Measurements from ENCODE around the gene VPS33B.
A peak's percentile ranks its signal among the peaks of the same experiment; 100 is the strongest.

VPS33B gene

DNA sequence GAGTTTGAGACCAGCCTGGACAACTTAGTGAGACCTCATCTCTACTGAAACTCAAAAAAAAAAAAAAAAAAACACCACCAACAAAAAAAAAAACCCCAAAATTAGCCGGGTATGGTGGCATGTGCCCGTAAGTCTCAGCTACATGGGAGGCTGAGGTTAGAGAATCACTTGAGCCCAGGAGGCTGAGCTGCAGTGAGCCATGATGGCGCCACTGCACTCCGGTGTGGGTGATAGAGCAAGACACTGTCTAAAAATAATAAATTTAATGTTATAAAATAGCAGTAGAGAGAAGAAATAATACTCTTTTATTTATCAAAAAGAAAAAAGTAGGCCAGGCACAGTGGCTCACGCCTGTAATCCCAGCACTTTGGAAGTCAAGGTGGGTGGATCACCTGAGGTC is 50.3 kb downstream of the VPS33B start:
- no peak for DNase-seq

DNA sequence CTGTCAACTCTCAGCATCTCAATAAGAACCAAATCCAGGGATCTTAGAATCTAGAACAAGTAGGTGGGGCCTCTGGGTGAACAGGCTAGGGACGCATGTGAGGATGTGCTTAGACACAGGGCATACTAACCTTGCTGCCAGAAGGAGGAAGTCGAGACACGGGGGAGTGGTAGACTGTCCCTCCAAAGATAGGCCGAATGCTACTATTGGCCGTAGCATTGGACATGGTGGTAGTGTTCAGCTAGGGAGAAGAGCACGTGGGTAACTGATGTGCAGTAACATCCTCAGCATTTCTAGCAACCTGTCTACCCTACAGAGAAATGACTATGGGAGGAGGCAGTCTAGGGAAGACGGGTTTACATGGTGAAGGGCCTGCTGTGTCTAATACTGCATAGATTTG is 52.1 kb downstream of the VPS33B start:
- DNase-seq, result no peak

DNA sequence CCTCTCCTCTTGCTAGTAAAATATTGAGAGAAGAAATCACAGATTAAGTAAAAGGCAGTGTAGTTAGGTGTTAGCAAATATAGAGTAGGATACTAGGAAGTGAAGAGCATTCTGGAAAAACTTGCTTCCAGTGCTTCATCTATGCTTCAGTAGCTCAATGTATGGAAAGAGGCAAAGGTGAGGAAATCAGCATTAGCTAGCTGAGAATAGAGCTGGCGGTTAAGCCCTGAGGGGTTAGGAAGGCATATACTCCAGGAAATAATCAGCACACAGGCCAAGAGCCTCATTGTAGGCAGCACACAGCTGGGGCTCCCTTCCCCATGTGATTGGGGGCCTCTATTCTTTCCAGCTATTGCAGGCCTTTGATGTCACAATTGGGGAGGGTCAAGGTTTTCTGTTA is 54.0 kb downstream of the VPS33B start:
- DNase-seq, result no peak

DNA sequence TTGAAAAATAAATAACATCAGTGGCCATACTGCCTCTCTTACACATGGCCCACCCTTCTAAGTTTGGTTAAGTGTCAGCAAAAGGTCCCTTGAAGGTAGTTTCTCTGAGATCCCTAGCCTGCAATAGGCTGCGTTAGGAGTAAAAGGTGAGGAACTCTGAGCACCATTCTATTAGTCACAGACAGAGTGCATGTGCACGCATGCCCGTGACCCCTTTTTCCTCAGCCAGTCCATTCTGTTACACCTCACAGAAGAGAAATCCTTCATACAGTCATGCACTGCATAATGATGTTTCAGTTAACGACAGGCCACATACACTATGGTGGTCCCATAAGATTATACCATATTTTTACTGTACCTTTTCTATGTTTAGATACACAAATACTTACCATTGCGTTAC is 55.2 kb downstream of the VPS33B start:
- DNase-seq, result no peak

DNA sequence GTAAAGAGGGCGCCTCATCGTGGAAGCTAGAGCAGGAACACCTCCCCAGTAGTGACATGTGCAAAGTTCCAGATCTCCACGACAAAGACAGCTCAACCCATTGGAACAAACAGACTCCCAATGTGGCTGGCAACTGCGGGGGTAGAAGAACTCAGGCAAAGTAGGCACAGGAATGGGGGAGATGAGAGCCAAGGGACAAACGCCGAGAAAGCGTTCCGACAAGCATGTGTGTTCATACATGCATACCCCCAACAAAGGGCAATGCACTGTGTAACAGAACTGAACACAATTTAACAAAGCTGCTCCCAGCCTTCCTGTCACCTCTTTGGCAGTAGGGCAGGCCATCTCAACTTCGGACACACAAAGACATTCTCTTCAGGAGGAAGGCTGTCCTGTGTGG is 56.1 kb downstream of the VPS33B start:
- no peak for DNase-seq

DNA sequence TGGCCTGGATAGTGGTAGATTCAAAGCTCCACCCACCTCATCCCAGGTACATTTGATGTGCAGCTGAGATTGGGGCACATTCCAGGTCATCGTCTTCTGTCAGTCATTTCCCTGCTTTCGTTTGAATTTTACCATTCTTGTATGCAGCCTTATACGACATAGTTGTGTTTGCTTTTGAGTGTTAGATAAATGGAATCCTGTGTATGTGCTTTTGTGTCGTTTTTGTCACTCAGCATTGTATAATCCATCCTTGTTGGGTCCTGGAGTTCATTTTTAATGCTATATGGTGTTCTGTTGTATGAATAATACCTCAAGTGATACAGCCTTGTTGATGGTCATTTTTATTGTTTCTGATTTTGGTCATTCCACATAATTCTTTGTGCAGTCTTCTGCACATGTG is 60.4 kb downstream of the VPS33B start:
- DNase-seq, result no peak

DNA sequence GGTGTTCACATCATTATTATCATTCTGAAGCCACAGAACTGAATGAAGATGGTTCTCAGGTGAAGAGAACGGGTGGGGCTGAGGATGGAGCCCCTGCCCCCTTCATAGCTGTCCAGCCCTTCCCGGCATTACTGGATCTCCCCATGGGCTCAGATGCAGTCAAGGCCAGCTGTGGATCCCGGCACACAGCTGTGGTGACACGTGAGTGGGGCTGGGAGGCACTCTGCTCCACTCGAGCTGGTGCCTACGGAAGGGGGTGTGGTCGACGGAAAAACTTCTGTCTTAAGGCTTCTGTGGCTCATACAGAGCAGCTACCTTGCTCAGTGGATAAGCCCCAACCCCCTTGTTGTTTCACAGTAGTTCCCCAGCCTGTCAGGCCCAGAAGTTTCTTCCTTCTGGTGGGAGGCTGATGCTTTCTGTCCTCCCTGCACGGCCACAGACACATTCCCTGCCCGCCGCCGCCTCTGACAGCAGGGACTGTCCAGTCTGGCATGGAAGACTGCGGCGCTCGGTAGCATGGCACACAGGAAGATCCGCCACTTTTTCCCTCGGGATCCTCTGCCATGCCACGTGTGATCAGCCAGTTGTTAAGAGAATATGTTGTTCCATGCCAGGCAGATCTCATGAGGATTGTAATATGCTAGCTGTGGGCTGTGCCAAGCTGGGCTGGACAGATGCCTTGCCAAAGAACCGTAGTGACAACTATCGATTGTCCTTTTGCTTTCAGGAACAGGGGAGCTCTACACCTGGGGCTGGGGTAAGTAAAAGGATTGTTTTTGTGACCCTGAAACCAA is 61.9 kb downstream of the VPS33B start:
- no peak for DNase-seq

DNA sequence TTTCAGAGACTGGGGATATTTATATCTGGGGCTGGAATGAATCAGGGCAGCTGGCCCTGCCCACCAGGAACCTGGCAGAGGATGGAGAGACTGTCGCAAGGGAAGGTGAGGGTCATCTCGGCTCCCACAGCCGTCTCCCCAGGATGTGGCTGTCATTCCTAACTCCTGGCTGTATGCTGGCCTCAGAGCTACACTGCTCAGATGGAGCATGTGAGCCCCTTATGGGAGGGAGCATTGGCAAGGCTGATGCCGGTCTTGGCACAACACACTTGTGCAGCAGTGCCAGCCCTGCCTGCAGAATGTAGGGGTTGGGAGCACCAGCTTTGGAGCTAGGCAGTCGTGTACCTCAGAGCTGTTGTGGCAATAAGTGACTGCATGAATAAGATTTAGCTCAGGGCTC is 62.5 kb downstream of the VPS33B start:
- DNase-seq, result no peak

DNA sequence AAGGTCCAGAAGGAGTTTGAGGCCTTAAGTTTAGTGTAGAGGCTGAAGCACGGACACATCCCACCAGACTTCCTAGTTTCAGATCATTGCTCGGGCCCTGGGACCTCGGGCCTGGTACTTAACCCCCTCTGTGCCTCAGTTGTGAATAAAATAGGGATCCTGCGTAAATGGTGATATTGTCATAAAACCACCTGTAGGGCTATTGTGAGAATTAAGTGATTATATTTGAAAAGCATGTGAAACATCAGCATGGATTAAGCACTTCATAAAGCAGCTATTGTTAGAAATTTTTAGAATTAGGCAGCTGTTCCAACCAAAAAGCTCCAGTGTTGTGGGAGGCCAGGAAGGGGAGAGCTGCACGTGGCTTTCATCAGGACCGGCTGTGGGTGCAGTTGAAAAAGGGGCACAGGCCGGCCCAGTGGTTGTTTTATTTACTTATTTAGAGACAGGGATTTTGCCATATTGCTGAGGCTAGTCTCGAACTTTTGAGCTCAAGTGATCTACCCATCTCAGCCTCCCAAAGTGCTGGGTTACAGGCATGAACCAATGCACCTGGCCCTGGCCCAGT is 63.3 kb downstream of the VPS33B start:
- DNase-seq, result no peak

DNA sequence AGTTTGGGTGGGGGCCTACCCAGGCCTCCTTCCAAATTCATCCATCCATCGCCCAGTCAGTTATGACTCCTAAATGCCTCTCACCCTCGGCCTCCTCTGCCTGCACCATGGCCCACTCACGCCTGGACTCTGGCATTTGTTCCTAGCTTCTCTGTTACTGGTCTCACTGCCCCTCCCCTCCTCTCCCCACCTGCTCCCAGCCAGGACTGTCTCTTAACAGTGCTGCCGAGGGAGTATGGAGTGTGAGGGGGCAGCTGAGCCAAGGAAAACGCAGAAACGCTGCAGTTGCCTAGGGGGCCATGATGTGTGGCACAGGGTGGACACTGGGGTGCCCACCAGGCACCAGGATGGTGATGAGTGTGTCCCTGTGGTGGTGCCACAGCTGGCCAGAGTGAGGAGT is 64.6 kb downstream of the VPS33B start:
- peak; percentile 62 for DNase-seq

DNA sequence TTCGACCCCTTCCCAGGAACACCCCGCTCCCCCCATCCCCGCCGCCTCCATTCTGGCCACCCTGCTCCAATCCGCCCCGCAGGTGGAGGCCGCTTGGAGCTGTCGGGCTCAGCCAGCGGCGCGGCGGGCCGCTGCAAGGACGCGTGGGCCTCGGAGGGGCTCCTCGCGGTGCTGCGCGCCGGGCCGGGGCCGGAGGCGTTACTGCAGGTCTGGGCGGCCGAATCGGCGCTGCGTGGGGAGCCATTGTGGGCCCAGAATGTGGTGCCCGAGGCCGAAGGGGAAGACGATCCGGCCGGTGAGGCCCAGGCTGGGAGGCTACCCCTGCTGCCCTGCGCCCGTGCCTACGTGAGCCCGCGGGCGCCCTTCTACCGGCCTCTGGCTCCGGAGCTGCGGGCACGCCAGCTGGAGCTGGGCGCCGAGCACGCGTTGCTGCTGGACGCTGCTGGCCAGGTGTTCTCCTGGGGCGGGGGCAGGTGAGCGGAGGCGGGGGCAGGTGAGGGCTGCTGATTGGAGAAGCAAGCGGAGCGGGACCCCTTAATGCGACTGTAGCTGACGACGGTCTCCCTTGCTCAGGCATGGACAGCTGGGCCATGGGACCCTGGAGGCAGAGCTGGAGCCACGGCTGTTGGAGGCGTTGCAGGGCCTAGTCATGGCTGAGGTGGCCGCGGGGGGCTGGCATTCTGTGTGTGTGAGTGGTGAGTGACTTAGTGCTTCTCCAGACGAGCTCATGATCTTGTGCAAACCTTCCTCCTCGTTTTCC is 65.2 kb downstream of the VPS33B start:
- peak; percentile 85 for DNase-seq

DNA sequence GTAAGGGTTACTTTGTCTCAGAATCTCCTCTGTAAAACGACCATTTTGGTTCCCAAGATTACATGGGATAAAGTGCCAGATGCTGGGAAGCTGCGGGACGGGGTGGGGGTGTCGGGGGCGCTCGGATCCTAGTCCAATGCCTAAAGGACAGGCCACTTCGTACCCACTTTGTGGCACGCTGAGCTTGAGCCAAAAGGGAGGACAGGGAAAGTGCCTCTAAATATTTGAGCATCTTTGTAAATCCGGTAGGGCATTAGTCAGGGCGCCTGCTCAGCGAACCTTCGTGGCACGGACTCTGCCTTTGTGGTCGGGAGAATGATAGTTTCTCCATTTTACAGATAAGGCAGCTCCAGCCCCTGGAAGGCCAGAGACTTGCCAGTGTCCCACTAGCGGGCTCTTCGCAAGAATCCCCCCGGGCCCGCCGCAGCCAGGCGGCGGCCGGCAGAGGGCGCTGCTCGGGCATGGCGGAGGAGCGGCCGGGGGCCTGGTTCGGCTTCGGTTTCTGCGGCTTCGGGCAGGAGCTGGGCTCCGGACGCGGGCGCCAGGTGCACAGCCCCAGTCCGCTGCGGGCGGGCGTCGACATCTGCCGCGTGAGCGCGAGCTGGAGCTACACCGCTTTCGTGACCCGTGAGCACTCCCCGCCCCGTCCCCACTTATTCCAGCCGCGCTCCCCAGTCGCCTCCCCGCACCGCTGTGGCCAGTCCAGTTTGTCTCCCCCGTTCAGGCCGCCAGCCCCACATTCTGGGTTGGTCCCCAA is 65.9 kb downstream of the VPS33B start:
- peak; percentile 72 for DNase-seq

DNA sequence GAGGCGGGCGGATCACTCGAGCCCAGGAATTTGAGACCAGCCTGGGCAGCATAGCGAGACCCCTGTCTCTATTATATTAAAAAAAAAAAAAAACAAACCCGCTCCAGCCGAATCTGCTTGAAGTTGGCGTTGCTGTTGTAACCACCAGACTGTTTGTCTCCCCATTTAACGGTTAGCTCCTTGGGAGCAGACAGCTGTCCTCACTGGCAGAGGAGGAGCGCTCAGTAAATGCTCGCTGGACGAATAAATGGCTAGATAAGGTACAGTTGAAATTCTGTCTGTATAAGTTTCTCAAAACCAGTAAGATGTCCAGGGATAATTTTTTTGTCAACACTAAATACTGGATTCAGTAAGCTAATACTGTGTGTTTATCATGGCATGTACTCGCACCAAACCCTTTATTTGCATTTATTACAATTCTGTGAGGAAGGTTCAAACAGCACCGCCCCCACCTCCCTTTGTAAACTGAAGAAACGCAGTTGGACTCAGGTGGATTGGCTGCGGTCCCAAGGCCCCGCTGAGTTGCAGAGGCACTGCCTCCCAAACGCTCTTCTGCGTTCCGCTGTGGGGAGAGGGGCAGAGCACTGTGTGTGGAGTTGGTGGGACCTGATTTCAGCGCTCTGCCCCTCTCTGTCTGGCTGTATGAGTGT is 66.6 kb downstream of the VPS33B start:
- peak; percentile 85 for DNase-seq

DNA sequence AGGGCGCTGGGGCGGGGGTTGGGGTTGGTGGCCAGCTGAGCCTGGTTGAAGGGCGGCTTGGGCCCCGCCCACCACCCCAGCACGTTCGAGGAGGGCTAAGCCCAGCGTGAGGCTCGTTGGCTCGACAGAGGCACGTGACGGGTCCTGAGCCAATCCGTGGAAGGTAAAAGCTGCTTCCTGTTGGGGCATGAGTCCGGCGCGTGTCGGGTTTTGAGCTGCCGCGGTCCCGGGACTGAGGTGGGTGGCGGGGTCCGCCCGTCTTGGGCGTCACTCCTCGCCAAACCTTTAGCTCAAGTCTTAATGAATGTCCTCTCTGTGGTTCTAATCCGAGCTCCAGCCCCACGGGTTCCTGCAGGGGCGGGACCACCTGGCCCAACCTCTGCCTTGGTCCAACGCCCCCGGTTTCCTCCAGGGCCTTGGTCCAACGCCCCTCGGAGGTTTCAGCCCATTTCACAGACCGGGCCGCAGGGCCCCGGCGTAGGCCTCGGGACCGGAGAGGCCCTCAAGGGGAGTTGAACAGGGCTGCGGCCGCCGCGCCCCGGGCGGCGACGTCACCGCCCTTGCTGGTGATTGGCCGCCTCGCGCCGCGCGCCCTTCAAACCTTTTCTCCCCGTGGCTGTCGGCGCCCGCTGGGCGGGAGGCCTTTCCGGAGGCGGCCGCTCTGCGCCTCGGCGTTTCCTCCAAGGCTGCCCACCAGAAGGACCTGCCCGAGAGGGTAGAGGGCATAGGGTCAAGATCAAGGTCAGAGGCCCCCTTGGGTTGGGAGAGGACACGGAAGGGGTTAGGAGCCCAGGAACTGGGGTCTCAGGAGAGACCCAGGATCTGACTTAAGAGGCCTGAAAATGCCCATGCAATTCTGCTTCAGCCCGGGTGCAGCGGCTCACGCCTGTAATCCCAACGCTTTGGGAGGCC is 67.4 kb downstream of the VPS33B start, which contains the start of gene RCCD1:
RCCD1 (plus strand) TSS at position 173 of the 912 bp plus-strand sequence. CDS start 1,851 bp downstream, outside the sequence.
- no peak for DNase-seq

DNA sequence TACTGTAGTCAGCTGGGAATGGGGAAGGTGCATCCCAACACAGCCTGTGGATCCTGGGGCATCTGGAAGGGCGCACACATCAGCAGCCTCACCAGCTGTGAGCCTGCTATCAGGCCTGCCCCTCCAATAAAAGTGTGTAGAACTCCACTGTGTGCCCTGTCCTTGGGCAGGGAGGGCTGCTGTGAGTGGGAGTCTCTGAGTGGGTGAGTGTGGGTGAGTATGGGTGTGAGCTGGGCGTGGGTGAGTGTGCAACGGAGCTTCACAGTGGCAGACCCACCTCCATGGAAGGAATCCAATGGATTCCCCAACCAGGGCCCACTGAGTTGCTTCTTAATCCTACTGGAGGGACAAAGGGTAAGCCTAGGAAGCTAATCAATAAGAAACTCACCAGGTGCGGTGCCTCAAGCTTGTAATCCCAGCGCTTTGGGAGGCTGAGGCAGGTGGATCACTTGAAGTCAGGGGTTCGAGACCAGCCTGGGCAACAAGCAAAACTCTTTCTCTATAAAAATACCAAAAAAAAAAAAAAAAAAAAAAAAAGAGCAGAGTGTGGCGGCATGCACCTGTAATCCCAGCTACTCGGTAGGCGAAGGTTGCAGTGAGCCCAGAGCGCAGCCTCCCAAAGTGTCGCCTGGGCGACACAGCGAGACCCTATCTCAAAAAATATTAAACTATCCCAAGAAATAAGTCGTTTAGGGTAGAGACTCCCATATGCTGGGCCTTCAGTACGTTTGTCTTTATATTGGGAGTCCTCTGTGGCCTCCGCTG is 68.3 kb downstream of the VPS33B start:
- no peak for DNase-seq

DNA sequence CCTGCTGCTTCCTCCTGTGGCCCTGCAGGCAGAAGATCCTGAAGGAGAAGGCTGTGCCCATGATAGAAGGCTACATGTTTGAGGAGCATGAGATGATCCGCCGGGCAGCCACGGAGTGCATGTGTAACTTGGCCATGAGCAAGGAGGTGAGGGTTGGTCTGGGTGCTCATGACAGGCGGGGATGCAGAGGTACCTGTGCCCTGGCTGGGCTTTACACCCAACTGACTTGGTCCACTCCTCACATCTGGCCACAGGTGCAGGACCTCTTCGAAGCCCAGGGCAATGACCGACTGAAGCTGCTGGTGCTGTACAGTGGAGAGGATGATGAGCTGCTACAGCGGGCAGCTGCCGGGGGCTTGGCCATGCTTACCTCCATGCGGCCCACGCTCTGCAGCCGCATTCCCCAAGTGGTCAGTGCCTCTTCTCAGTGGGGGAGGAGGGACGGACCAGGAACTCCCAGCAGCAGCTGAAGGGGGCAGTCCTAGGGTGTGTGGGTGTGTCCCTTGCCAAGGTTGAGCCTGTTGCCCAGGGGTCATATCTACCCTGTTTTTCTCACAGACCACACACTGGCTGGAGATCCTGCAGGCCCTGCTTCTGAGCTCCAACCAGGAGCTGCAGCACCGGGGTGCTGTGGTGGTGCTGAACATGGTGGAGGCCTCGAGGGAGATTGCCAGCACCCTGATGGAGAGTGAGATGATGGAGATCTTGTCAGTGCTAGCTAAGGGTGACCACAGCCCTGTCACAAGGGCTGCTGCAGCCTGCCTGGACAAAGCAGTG is 69.3 kb downstream of the VPS33B start:
- no peak for DNase-seq

DNA sequence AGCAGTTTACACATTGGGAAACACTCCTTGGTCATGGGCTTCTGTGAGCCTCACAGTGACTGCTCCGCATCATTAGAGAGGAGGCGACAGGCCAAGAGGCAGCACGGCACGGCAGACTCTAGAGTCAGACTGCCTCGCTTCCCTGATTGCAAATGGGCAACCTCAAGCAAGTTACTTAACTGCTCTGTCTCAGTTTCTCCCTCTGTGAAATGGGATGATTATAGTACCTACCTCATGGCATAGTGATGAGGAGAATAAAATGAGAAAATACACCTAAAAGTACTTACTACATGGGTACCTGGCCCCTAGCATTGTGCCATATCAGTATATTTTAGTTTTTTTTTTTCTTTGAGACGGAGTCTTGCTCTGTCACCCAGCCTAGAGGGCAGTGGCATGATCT is 71.7 kb downstream of the VPS33B start:
- DNase-seq, result no peak

DNA sequence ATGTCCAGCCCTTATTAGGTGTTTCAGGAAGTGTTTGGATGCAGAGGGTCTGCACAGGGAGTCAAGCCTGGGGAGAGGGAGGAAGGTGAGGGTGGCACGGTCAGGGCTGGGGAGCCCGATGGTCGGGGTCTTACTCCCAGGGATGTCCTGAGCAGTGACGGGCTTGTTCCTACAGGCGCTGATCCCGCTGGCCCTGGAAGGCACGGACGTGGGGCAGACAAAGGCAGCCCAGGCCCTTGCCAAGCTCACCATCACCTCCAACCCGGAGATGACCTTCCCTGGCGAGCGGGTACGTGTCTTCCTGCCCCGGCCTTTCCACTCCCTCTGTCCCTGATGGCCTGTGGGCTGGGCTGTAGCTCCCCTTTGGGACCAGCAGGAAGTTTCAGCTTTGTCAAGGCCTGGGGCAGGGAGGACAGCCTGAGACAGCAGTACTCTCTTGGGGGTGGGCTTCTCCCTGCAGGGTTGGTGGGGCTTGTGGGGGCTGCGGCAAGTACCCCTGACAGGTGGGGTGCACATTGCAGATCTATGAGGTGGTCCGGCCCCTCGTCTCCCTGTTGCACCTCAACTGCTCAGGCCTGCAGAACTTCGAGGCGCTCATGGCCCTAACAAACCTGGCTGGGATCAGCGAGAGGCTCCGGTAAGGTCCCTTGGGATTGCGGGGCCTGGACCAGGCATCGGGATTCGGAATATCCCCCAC is 72.3 kb downstream of the VPS33B start:
- DNase-seq, result no peak
